ENCODE results near the gene ORC1.

DNA sequence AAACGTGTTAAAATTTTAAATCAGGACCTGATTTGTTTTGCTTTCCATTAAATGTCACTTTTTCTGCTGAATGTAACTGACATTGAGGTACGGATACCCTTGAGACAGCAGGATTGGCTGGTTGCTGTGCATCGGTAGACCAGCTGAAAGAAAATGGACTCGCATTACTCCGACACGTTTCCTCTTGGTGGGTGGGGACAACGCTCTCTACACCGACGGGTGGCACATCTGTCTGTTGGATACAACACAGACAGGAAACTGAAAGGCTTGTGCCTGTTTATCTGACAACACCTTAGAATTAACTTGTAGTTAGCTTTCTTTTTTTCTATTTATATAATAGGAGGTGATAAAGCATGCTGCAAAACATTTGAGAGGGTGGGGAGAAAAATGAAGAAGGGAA, 19.5 kb upstream of the ORC1 start:
- TF ChIP-seq, protein P1, sequence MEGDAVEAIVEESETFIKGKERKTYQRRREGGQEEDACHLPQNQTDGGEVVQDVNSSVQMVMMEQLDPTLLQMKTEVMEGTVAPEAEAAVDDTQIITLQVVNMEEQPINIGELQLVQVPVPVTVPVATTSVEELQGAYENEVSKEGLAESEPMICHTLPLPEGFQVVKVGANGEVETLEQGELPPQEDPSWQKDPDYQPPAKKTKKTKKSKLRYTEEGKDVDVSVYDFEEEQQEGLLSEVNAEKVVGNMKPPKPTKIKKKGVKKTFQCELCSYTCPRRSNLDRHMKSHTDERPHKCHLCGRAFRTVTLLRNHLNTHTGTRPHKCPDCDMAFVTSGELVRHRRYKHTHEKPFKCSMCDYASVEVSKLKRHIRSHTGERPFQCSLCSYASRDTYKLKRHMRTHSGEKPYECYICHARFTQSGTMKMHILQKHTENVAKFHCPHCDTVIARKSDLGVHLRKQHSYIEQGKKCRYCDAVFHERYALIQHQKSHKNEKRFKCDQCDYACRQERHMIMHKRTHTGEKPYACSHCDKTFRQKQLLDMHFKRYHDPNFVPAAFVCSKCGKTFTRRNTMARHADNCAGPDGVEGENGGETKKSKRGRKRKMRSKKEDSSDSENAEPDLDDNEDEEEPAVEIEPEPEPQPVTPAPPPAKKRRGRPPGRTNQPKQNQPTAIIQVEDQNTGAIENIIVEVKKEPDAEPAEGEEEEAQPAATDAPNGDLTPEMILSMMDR (IDR thresholded peaks at IDR 0.05), result no peak
- TF ChIP-seq POLR2A (IDR thresholded peaks at IDR 0.05), result no peak

Data from thyroid gland (tissue), 4 donors.